Calu3 (cell line): ENCODE results near the gene DLG2. TPM values are rescaled to one million over a fixed set of nuclear protein-coding genes. Genes with fewer than 3 reads are reported as not detected.

Experiments used
- BruUV-seq: library from RNA; stranded (reverse); fragments of 400-500 nt; replicated peaks from 2 replicates; lab custom pipeline; 2021; lab: Mats Ljungman, UMichigan
- CTCF ChIA-PET: fragments of 300-600 bp; sonication (Branson Sonifier 250); formaldehyde crosslinking; loops from one replicate; lab custom pipeline; 2022; ENCODE audit warnings: antibody characterized with exemption; lab: Charles Lee
- DNase-seq: peaks from one replicate; pipeline ENCODE4 v3.0.0; 2022
- H3K27ac Mint-ChIP-seq: one replicate; pipeline ENCODE4 v1.8.0; 2022; ENCODE audit warnings: mixed read lengths; ENCODE audit not compliant: unreplicated experiment
- H3K27me3 Mint-ChIP-seq: one replicate; pipeline ENCODE4 v1.8.0; 2022; ENCODE audit warnings: mixed read lengths; ENCODE audit not compliant: unreplicated experiment
- H3K36me3 Mint-ChIP-seq: one replicate; pipeline ENCODE4 v1.8.0; 2022; ENCODE audit warnings: mild to moderate bottlenecking, moderate library complexity, mixed read lengths; ENCODE audit not compliant: insufficient read depth, unreplicated experiment
- H3K4me1 Mint-ChIP-seq: one replicate; pipeline ENCODE4 v1.8.0; 2022; ENCODE audit warnings: mild to moderate bottlenecking, low read depth, mixed read lengths; ENCODE audit not compliant: unreplicated experiment
- H3K4me3 Mint-ChIP-seq: one replicate; pipeline ENCODE4 v1.8.0; 2022; ENCODE audit warnings: mild to moderate bottlenecking, low read depth, moderate library complexity, mixed read lengths; ENCODE audit not compliant: unreplicated experiment
- H3K9me3 Mint-ChIP-seq: one replicate; pipeline ENCODE4 v1.8.0; 2022; ENCODE audit warnings: low read depth, mixed read lengths; ENCODE audit not compliant: unreplicated experiment
- CTCF ChIP-seq: fragments of 200-600 bp; IDR thresholded peaks from one replicate; pipeline ENCODE4 v1.8.0; 2022; ENCODE audit warnings: antibody characterized with exemption; ENCODE audit not compliant: unreplicated experiment
- intact Hi-C: fragments of 100-400 bp; cut with micrococcal nuclease; formaldehyde crosslinking; loops from one replicate; pipeline ENCODE4 v1.10.0; 2022; ENCODE audit not compliant: unreplicated experiment
- total RNA-seq: library from RNA; stranded (reverse); gene quantifications from 2 replicates; pipeline ENCODE4 v1.2.3, GENCODE V29; 2022

Gene DLG2
- total RNA-seq, 1 experiment from 2014 or later = 0.71 TPM

GRCh38 chr11:83681906-83682610 lies 1945.1 kb downstream of the DLG2 start:
- no peak for TF ChIP-seq CTCF
- Mint-ChIP-seq H3K4me1 (no peaks in the 10 kb centered on the region), H3K9me3 (no peaks in the 10 kb centered on the region), H3K4me3 (no peak overlapping the region), H3K36me3 (no peaks in the 10 kb centered on the region), H3K27me3 (peaks cover 37% of the 10 kb centered on the region), H3K27ac (no peak overlapping the region)
- no TSS peak for BruUV-seq
- CTCF ChIA-PET = interaction anchor here (0.6 kb wide), 1 partner anchor 321 kb away, joined by 5 read pairs; no protein-coding TSS in a partner anchor
- no peak for DNase-seq
- intact Hi-C loops = no loop called here

GRCh38 chr11:83681031-83681781 lies 1945.9 kb downstream of the DLG2 start:
- CTCF ChIA-PET = no interaction called here
- H3K27ac Mint-ChIP-seq = no peak overlapping the region
- no TSS peak for BruUV-seq

DNA sequence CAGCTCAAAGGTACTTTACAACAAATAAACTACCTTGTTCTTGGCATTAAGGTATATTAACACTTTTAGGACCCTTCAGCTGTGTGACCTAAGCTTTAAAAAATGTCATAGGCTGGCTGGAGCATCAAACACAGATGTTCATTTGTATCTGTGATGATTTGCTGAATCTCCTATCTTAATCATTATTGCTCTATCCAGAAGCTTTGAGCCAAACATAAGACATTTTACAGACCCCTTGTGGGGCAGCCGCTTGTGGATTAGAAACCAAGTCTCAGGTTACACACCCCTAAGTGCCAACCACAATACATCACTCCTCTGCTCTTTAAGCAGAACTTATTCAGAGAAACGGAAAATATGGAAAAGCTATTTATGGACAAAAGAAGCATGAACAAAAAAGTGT lies 1946.8 kb downstream of the DLG2 start:
- BruUV-seq = no TSS peak

More at GRCh38 chr11:83681031-83681781, 1945.9 kb downstream of the DLG2 start:
- Mint-ChIP-seq H3K4me3 (no peak overlapping the region), H3K27me3 (peaks cover 34% of the 10 kb centered on the region), H3K4me1 (no peaks in the 10 kb centered on the region), H3K9me3 (no peaks in the 10 kb centered on the region), H3K36me3 (no peaks in the 10 kb centered on the region)
- DNase-seq = no peak
- TF ChIP-seq CTCF = no peak
- intact Hi-C loops = no loop called here

More for the DNA sequence above, 1946.8 kb downstream of the DLG2 start:
- Mint-ChIP-seq H3K4me3 (no peak overlapping the region), H3K9me3 (no peaks in the 10 kb centered on the region), H3K4me1 (no peaks in the 10 kb centered on the region), H3K36me3 (no peaks in the 10 kb centered on the region), H3K27me3 (peaks cover 25% of the 10 kb centered on the region), H3K27ac (no peak overlapping the region)
- CTCF ChIA-PET = no interaction called here
- no peak for DNase-seq
- intact Hi-C loops = no loop called here
- TF ChIP-seq CTCF = no peak
